HG03280 (cell line): ENCODE measurements around the gene NRM.

Experiments used
- ATAC-seq: cut with Tn5 transposase; IDR thresholded peaks from one replicate; pipeline ENCODE4 v1.9.1; 2021; ENCODE audit warnings: mild to moderate bottlenecking, moderate library complexity; ENCODE audit not compliant: unreplicated experiment

Gene NRM

DNA sequence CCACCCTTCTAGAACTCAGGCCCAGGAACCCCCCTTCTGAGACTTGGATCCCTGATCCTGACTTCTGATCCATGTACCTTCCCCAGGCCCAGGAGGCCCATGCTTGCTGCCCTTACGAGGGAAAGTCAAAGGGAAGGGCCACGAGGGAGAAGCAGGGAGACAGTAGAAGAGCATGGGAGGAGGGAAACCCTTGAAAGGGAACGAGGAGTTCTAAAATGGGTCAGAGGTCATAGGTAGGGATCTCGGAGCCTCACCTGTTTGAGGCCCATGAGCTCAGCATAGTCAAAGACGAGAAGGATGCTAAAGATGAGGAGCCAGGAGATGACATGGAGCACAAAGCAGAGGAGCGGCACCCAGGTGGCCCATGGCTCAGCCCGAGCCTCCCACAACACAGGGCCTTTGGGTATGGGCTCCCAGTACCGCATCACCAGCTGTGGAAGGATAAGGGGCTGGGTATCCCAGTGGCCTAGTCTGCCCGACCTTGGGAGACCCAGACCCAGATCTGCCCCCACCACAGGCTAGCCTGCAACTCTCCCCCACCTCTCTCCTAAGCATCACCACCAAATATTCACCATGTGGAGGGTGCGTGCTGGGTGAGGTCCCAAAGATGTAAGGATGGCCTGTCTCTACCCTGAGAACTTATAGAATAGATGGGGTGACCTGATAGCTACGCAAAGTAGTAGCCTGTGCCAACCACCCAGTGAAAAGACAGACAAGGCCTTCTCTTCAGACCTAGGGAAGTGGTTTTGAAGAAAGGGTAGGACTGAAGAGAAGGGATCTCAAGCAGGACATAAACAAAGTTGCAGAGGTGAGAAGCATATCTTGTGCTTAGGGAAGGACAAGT lies 1.5 kb downstream of the NRM start:
- ATAC-seq, result no peak

DNA sequence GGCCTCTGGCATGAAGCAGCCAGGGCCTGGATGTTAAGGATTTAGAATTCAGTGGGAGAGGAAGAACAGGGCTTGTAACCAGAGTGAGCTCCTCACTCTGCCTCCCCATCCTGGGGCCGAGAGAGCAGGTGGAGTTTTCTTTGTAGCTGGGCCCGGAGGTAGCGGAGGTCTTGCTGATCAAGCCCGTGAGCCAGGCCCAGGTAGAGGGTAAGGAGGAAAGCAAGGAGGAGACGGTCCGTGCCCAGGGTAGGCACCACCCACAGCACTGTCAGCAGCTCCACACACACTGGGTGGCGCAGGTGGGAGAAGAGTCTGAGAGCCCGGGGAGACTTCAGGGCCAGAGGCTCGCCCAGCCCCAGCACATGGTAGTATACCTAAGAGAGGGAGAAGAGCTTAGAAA lies 2.2 kb downstream of the NRM start:
- ATAC-seq, result no peak

DNA sequence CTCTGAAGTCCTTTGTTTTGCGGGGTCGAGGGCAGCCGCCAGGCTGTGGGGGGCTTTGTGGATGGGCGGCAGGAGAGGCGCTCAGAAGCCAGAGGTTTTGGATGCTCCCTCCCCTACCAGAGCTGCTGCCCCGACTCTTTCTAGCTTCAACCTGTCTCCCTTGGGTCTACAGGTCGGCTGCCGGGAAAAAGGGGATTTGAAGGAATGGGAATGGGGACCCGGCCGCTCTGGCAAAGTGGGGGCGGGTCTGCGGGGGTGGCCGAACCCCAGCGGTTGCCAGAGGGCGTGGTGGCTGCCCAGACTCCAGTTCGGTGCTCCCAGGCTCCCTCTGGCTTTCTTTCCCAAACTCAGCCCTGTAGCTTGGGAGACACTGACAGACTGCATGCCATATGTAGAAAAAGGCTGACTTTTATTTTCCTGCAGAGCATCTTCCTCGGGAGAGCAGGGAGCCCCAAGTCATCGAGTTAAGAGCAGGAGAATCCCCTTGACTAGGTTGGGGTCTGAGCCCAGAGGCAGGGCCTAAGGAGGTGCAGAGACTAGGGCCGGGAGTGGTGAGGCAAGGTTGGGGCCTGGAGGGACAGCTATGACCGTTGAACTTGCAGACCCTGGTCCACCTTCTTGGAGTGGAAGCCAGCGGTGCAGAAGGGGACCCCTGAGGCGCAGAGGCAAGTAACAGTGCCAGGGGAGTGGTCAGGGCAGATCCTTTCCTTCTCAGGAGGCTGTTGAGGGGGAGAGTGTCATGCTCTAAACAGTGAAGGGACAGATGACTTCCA lies 2.9 kb downstream of the NRM start:
- ATAC-seq, result no peak

DNA sequence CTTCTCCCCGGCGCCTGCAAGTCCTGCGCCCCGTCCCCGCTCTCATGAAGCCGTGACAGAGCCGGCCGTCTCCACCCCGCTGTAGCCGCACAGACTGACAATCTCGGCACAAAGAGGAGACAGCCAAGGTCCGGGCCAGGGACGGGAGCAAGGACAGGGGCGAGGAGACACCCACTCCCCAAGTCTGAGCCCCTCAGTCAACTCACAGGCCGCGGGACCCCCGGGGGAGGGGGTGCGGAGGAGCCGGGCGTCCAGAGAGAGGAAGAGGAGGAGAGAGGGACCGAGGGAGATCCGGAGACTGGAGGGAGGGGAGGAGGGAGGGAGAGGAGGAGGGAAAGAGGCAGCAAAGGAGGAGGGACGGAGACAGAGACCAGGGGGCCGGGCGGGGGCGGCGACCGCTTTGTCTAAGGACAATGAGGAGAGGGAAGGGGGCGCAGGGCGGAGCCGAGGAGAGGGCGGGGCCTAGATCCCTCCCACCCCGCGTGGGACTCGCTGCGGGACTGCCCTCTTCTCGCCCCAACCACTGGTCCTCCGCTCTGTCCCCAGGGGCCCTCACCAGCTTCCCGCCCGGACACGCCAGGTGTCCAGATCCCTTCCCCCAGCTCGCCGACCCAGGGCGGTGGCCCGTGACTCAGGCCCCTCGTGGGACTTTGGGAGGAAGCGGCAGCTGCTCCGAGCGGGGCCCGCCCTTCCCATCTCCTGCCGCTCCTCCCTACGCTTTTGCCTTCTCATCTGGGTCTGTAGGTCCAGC lies 3.7 kb downstream of the NRM start:
- ATAC-seq, result peak; percentile 39

DNA sequence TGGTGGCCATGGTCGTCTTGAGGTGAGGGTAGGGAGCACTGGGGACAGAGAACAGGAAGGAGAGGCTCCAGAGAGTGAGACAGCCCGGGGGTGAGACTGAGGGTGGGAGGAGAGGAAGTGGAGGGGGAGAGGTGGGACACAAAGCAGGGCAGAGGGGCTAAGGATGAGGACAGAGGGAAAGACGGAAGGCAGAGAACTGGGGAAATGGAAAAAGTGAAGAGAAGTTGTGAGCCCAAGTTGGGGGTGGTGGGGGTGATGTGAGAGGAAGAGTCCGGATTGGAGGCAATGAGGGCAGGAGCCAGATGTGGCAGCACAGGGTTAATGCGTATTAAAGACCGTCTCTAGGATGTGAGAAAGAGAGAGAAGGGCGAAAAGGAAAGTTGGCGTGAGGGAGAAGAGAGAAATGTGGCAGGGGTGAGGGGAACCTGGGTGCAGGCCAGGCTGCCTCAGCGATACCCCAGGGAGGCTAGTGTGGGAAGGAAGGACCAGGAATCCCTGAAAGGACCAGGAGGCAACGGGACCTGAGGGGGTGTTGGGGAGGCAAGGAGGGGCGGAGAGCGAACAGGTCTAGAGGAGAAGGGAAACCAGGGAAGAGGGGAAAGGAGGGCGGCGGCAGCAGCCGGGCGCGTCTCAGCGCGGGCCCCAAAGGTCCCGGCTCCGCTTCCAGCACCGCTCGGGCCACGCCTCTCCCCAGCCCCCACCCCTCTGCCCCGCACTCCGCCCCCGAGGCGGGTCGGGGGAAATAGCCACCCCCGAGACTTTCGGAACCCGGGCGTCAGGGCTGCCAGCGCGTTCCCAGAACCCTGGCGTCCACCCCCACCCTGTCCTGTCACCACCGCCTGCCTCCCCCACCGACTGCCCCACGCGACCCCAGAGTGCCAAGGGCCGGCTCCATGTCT lies 4.5 kb downstream of the NRM start, which contains the start of gene PPP1R18:
Gene PPP1R18 (minus strand): TSS at position 637 of the 899 bp plus-strand sequence. CDS start 627 bp downstream, at position 10.
- ATAC-seq, result peak; percentile 25

DNA sequence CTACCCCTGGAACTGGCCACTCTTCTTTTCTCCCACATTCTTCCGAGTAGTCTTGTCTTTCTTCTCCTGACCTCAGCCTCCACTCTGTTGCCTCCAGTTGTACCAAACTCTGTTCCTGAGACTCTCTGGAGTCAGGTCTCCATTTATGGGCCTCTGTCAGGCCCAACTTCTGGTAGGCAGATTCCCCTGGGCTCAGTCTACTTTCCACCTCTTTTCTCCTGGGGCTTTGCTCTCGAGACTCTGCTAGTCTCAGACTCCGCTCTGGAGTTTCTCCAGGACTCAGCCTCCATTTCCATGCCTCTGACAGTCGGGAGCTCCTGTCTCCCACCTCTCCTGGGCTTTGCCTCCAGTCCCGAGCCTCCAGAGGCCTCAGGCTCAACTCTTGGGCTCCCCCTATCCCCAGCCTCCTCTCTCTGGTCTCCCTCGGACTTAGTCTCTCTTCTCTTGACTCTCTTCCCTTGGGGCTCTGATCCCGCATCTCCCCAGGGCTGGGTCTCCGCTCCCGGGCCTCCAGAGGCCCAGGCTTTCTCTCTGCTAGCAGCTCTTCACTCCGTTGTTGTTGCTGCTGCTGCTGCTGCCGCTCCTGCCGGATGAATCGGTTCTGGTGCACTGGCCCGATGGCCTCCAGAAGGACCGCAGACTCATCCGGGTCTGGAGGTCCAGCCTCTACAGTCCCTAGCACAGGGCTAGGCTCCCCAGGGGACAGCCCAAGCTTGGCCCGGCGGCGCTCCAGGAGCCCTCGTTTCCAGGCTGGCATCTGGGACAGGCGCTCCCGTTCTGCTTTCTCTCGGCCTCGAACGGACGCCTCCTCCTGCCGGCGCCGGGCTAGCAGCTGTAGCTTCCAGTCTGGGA lies 5.4 kb downstream of the NRM start:
- ATAC-seq, result no peak

DNA sequence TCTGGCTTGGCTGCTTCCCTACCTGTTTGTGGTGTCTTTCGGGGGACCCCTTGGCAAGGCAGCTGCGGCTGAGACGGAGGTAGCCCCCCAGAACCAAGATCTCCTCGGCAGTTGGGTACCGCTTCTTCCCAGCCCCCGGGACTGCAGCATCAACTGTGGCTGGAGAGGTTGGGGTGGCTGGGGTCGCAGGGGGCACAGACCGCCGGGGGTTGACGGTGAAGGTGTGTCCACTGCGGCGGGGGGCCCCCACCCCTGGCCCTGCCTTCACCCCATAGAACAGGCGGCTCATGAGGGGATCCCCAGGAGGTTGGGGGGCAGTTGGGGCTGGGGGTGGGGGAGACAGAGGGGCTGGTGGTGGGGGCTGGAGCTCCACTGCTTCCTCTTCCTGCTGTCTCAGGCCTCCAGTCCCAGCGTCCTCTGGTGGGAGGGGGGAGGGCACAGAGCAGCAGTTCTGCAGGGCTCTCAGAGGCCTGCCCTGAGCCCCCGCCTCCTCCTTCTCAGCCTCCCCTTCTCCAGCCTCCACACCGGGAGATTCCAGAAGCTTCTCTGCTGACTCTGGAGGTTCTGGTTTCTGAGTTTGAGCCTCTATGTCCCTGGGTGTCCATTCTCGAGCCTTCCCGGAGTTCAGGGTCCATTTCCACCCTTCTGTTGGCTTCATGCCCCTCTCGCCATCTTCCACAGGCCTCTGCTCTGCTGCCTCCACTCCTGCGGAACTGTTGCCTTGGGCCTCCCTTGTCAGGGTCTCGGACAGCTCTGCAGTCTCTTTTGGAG lies 6.2 kb downstream of the NRM start:
- ATAC-seq, result no peak

DNA sequence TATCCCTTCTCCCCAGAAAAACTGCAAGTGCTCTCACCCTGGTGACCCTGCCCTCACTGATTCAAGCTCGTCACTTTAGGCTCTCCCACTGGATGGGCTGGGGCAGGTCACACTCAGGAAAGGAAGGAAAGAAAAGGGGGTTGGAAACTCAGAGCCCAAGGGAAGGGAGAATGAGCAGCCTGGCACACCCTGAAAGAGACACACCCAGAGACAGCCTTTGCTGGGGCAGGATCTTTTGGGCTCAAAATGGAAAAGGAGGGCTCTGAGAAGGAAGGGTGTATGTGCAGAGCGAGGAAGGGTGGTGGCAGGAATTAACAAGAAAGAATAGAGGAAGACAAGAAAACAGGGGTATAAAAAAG lies 6.8 kb downstream of the NRM start:
- ATAC-seq, result no peak

DNA sequence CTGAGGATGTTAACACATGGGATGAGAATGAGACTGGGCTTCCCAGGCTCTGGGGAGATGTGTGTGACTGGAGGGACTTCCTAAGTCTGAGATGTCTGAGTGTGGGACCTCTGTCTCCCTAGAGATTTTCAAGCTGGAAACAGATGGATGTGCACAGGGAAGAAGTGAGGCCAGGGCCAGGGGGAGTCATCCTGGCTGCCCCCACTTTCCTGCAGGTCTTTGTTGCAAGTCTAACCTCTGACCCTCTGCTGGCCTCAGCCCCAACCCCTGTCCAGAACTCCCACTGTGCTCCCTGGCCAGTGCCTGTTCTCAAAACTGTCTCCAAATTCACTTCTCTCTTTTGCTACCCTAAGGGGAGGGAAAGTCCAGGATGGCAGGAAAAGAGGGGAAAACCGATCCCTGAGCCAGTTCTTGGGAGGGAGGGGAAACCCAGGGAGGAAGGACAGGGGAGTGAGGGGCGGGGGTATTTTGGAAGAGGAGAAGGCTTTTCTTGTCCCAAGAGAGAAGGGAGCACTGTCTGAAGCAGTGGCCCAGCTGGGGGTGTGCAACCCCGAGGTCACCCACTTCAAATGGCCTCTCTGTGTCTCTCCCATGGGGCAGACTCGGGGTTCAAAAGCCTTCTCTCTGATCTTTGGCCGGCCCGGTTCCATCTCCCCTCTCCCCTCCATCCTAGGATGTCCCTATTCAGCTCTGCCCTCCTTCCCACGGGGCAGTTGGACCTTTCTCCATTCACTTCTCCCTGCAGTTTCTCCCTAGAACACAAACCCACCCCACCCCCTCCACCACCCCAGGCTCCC lies 7.4 kb downstream of the NRM start:
- ATAC-seq, result no peak

DNA sequence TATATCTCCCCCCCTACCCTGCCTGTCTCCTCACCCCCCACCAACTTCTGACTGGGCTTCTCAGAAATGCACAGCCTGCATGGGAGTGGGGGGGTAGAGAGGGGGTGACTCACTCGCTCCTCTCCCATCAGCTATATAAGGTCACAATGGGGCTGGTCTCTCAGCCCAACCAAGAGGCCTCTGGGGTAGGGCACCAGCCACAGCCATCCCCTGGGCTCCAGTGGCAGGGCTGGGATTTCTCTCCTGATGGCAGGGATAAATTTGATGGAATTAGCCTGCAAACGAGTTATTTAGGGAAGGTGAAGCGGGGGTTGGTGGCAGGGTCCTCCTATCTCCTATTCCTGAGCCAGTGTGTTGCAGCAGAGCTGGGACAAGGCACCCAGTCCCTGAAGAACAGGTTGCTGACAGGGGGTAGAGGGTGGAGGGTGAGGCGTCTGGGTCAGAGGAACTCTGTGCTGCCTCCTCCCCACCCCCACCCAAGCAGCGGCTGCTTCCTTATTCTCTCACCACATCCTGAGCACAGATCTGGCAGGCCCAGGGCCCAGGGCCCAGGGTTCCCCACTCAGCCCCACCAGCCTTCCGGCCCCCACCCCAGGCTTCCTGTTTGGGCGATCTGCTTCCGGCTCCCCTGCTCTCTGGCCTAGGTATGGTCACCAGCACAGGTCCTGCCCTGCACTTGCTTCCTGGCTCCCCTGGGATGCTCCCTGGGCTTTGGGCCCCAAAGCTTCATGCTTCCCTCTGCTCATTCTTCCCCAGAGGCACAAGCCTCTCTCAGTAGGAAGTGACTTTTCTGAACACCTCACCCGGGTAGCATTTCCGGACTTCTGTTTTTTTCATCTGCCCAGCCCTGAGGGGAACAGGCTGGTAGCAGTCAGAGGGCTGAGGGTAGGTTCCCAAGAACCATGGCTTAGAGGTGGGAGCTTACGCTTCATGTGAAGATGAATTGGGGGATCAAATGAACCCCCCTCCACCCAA lies 8.4 kb downstream of the NRM start:
- ATAC-seq, result peak; percentile 51

DNA sequence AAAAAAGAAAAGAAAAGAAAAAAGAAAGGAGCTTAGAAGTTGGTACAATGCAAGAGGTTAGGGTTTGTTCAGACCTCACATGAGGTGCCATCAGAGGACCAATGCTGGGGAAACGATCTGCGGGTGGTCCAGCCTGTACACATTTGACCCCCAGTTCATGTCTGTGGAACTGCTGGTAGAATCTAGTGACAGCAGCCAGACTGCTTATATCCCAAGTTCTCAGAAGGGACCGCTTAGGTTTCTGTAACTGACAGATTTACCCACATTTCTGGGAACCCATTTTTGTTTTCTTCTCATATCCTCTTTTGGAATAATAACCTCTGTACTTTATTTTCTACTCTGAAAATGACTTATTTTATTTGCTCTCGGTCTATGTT lies 9.0 kb downstream of the NRM start:
- no peak for ATAC-seq

DNA sequence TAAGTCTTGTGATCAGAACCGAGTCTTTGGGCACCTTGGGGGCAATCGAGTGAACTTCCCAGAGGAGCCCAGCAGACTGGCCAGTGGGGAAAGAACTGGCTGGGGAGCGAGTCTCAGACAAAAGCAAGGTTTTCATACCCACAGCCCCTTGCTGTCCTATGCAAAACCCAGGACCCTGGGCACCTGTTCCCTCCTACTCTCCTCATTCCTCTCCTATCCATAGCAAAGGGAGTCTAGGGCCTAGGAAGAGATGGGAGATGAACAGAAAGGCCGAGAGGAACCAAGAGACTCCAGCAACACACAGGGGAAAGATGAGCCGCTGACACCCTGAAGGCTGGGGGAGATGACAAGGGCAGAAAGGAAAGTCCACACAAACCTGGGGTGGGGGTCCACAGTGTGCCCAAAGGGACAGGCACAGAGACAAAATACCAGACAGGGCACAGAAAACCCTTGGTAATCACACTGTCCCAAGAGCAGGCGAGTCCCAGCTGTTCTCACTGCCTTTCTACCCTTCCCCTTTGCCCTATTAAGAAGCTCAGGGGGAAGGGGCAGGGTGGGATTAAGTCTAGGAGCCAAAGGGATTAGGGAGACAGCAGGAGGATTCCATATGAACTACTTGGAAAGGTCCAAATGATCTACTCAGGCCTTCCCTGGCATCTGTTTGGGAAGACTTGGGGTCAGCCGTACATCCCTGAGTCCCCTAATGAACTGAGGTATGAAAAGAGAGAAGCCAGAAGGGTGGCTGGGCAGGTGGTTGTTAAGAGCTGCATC lies 10.8 kb downstream of the NRM start:
- no peak for ATAC-seq

DNA sequence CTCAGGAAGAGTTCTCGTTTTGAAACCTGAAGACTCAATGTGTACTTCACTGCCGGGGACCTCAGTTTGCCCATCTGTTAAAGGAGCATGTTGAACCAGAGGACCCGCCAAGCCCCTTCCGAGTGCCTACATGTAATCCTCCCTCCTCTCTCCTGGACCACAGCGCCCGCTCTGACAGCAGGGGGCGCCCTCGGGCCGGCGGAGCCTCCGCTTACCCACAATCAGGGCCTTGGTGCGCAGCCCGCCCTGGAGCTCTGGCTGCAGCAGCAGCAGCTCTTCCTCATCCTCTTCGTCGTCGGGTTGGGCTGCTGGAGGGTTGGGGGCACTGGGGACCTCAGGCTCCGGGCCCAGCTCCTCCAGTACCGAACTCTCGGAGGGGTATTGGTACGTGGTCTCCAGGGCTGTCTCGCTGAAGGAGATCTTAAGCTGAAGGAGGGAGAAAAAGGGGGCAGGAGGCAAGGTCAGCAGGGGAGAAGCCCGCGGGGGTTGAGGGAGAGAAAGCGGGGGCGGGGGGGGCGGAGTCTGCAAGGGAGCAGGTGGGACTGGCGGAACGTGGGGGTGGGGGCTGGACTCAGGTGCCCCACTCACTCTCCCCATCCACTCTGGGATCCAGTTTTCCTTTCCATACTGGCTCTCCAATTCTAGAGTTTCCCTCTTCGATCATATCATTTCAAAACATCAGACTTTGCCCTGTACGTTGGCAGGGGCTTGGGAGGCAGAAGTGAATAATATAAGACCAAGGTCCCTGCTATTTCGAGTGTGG lies 11.6 kb downstream of the NRM start:
- peak; percentile 51 for ATAC-seq

DNA sequence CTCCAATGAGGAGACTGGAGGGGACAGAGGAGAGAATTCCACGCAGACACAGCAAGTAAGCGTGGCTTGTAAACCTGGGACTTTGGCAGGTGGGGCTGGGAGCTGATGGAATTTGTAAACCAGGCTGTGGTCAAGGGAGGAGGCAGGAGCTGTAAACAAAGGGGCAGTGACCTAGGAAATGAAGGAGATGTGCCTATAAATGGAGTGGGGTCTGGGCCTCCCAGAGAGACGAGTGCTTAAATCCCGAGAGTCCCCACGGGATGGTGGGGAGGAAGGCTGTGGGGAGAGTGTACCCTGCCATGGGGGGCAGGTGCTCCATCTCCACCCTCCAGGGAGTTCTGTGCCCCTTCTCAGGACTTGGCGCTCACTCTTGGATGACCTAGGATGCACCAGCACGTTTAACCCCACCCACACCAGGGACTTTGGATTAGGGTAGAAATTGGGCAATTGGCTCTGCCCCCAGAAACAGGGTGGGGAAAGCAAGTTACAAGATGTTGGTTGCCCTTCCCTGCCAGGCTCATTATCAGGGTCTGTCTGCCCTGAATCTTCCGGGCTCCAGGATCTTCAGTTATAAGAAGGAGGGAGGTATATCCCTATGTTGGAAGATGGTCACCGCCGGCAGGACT lies 14.0 kb downstream of the NRM start:
- no peak for ATAC-seq
